HG02981 (cell line): Measurements from ENCODE around the gene PEPD.

ENCODE experiments used
- ATAC-seq: cut with Tn5 transposase; IDR thresholded peaks from one replicate; pipeline ENCODE4 v1.9.1; 2021; ENCODE audit warnings: mild to moderate bottlenecking, moderate library complexity; ENCODE audit not compliant: unreplicated experiment

PEPD gene

GRCh38 chr19:33442706-33443105 is 78.9 kb downstream of the PEPD start:
- ATAC-seq: no peak

- no peak for ATAC-seq
These were observed 79.8 kb downstream of the PEPD start for GRCh38 chr19:33441828-33442227.

DNA sequence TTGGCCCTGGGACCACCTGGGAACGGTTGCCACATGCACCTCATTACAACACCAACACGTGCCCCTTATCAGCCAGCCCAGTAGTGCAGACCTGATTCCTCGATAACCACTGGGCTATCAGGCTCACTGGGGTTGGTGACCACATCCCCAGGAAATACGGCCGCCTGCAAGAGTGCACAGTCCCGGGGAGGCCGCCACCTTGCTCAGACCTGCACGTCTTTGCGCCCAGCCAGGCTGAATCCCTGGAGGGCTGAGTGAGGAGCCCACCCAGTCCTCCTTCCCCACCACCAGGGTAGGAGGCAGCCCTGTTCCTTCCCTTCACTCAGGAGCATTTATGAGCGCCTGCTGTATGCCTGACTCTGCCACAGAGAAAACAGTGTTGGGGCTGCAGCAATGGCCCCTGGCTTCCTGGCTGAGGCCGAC is 80.3 kb downstream of the PEPD start:
- no peak for ATAC-seq

DNA sequence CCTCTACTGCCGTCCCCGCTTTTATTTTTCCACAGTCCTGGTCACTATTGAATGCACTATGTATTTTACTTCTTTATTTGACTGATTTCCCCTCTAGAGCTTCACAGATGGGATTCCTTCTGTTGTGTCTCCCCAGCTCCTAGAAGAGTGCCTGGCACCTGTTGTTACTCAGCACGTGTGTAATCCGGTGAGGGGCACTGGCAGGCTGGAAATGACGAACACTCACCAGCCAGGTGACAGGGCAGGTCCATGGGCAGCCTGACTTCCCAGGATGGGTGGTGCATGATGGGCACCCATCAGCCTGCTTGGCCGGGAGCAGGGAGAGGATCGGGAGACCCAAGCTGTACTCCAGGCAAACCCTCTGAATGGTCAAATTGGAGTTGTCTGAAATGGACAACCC is 80.9 kb downstream of the PEPD start:
- ATAC-seq: no peak

GRCh38 chr19:33440241-33440640 is 81.3 kb downstream of the PEPD start:
- no peak for ATAC-seq

DNA sequence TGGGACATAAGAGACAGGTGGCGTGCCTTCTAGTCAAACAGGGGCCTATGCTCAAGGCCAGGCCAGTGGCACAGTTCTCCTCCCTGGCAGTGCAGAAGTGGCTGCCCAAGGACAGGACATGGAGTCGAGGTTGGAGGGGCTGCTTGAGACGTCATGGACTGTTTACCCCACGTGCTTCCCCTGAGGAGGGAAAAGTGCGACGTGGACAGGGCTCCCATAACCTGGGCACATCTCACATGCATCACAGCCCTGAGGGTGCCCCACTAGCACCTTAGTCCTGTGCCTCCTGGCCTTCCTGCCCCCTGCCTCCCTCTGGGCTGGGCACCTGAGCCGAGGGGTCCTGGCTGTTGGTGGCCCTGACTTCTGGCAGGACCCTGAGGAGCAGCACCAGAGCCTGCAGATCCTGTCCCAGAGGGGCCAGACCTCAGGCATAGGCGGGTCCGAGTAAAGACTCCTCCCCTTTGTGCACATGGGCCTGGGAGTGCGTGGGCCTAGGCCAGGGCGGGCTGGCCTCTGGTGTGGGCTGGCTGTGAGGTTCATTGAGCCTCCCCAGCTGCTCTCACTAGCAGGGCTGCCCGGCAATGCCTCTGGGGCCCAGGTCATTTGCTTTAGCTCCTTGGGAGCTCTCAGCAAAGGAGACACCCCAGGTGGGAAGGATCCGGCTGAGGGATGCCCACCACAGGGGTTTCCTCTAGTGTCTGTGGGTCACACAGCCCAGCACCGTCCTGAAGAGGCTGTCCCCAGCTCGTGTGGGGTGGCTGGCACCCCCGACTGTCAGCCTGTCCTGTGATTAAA is 82.4 kb downstream of the PEPD start:
- ATAC-seq: no peak

- ATAC-seq: no peak
These were observed 83.5 kb downstream of the PEPD start for GRCh38 chr19:33437821-33438671.

DNA sequence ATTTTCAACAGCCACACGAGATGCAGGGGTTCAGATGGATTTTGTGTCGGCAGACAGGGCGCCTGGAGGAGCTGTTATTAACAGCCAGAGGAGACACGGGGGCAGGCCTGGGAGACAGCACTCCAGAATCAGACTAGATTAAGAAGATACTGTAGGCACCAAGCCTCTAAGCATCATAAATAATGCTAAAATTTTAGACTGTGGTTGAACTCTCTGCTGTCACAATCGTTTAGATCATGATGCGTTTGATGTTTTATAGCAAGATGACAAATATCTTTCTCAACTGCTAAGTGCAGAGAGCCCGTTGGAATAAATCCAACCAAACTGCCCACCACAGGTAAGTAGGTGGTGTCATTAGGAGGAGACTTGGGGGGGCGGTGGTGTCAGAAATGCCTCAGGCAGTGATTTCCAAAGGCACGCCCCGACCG is 84.2 kb downstream of the PEPD start:
- ATAC-seq: no peak

- ATAC-seq: no peak
These were observed 84.9 kb downstream of the PEPD start for GRCh38 chr19:33436360-33437345.

DNA sequence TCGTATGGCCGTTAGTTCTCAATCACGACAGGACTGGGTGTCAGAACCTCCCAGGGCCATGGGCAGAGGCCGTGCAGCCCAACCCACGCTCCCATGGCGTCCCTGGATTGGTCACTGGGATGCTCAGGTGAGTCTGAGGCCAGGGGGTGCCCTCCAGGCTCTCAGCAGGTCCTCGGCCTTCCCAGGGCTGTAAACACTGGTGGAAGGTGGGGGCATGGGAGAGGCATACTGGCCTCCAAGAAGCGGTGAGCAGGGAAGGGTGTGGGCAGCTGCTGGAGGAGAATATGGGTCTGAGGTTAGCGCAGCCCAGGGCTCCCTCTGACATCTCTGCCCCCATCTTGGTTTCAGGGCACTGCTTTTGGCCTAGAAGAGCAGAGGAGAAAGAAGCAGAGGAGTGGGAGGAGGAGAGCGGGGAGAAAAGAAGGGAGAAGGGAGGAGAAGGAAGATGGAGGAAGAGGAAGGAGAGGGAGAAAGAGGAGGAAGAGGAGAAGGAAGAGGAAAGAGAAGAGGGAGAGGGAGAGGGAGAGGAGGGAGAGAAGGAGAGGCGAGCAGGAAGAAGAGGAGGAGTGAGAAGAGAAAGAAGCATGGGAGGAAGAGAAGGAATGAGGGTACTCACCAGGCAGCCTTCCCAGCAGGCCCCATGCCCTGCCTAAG is 85.8 kb downstream of the PEPD start:
- ATAC-seq: no peak

DNA sequence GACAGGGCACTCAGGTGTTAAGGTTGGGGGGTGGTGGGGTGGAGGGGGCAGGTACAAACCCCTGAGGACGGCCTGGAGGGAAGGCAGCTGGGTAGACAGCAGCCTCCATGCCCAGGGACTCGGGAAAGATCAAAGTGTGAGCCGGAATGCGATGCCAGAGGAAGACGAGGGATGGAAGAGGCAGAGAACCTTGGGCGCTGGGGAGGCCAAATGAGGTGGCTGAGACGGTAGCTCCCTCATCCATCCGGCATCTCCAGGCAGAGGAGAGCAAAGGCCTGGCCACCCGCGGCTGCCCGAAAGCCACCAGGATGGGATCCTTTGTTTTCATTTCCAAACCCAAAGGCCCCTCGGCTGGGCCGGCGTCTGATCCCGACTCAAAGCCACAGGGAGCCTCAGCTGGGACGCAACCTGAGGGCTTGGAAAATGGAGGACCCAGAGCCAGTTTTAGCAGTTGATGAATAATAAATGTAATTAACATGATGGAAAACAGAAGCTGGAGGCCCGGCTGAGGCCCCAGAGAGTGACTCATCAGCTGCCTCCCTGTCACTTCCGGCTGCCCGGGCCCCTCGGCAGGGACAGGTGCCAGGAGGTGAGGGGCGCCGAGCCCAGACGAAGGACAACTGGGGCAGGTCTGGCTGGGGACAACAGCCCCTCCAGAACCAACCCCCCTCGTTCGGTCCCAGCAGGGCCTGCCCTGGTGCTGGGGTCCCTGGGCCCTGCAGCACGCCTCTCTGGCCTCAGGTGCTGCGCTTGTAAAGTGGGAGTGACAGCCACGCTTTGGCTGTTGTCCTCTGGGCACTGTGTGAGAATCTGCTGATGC is 86.5 kb downstream of the PEPD start:
- no peak for ATAC-seq

DNA sequence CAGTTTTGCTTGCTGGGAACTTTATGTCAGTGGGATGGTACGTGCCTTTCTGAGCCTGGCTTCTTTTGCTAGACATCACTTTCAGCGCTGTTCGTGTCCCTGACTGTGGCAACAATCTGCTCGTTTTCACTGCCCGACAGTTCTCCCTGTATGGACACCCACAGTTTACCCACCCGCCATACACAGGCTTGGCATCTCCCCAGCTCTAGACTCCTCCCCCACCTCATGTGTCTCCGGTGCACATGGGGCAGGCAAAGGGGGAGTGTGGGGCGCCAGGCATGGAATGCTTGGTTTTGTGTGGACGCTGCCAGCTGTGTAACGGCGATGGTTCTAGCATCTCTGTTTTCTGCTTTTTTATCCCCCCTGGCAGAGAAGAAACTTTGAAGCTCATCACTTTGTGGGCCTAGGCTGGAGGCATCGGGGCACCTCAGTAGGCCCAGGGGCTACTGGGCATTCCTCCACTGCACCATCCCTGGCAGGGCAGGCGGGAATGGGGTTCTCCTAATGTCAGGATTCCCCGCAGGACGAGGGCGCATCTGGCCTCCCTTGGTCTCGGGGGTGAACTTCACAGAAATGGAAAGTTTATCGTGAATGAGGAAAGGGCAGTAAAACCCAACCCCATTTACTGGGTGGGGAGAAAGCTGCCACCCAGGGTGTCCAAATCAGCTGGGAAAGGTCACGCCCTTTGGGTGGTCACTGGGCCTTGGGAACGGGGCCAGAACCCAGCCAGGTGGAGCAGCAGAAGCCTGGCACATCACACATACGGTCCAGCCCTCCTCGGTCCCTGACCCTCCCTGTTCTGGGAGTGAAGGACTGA is 87.3 kb downstream of the PEPD start:
- no peak for ATAC-seq

DNA sequence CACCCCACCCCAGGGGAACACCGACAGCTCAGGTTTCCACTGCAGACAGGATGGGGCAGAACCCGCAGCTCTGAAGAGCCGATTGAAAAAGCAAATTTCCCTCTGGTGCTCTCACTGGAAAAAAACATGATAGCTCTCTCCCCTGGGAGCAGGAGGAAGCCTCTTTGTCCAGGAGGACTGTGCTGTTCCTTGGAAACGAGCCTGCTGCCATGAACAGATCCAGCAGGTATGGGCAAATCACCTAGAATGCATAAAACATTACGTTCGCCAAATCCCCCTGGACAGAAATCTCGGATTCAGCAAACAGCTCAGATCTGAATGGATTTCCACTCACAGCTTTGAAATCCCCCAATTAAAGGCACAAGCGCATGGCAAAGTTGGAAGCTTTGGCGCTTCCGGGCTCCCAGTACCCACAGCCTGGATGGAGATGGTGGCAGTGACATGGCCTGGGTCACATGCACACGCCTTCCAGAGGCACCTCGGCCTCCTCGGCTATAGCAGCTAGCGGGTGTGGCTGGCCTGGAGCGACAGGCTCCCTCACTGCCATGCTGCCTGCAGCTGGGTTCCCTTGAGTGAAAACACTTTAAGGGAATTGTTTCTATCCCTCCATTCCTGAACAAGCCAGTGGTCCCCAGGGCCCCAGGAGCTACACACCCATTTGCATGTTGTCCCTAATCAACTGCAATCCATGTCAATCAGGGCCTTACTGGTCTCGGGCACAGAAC is 89.0 kb downstream of the PEPD start:
- ATAC-seq: no peak

DNA sequence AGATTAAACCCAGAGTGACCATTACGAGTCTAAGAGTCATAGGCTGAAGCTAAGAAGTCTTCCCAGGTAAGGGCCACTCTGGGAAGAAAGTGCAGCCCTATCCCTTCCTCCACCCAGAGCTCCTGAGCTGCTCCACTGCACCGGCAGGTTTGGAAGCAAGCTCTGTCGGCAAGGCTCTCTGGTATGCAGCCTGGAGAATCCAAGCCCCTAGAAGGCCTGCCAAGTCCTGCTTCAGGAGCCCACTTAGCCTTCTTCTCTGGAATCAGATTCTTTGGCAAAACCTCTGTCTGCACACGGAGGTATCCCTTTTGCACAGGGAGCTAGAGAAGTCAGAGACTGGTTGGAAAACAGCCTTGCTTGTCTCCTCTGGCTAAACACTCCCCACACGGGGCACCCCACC is 89.6 kb downstream of the PEPD start:
- ATAC-seq: no peak

DNA sequence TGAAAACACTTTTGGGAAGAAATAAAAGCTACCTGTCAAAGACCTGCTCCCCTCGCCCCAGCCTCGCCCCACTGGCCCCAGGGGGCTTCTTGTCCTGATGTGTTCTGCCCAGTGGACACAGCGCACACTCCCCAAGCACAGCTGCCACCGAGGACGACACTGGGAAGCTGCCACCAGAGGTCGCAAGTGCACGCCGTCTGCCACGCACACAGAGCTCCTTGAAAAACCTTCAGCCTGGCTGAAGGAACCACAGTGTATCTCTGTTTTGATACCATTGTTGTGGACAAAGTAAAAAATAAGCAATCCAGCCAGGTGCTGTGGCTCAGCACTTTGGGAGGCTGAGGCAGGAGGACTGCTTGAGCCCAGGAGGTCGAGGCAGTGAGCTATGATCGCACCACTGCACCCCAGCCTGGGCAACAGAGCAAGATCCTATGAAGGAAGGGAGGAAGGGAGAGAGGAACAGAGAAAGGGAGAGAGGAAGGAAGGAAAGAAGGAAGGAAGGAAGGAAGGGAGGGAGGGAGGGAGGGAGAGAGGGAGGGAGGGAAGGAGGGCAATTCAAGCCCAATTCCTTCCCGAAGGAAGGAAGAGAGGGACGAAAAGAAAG is 90.8 kb downstream of the PEPD start:
- ATAC-seq: no peak

DNA sequence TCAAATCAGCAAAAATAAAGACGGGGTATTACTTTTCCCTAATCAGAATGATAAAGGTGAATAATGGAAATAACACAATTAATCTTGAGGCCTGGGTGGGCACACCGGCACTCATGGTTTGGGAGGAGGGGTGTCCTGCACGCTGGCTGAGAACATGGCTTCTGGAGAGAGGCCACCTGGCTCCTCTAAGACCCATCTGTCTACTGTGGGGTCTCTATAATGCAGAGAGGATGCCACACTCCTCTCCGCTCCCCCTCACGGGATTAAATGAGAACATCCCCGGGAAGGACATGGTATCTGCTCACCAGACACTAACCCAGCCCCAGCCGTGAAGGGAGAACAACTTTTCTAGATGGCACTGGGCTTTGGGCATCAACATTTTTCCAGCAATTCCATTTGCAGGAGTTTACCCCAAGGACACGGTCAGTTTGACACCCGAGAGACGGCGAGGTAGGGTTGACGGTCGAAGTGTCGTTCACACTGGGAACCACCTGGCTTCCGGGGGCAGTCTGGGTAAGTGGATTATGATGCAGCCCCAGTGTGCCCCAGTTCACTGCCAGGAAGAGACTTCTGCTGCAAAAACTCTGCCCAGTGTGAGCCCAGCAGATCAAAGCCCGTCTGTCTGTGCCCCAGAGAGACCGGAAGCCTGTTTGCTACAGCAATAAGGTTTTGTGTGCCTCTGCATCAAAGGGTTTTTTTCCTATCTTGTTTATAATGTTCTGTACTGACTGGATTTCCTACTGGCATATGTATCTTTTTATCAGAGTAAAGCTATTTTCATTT is 91.5 kb downstream of the PEPD start:
- no peak for ATAC-seq

DNA sequence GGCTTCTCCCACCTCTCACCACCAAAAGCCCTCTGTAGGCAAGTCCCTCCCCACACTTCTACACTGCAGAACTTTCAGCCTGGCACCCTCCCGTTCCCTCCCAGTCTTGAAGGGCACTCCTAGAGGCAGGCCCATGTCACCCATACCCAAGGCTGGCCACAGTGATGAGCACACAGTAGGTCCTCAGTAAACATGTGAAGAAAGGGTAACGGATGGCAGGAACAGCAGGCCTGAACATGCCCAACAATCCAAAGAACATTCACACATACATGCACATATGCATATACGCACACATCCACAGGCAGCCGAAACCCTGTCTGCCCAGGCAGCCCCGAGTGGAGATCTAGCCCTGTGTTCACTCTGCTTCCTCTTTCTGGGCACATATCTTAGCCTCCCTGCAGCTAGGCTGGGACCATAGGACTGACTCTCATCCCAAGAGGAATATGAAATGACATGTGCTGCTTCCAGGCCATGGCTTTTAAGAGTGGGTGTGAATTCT is 92.9 kb downstream of the PEPD start:
- no peak for ATAC-seq
